ENCODE data around the gene LRP1-AS.

DNA sequence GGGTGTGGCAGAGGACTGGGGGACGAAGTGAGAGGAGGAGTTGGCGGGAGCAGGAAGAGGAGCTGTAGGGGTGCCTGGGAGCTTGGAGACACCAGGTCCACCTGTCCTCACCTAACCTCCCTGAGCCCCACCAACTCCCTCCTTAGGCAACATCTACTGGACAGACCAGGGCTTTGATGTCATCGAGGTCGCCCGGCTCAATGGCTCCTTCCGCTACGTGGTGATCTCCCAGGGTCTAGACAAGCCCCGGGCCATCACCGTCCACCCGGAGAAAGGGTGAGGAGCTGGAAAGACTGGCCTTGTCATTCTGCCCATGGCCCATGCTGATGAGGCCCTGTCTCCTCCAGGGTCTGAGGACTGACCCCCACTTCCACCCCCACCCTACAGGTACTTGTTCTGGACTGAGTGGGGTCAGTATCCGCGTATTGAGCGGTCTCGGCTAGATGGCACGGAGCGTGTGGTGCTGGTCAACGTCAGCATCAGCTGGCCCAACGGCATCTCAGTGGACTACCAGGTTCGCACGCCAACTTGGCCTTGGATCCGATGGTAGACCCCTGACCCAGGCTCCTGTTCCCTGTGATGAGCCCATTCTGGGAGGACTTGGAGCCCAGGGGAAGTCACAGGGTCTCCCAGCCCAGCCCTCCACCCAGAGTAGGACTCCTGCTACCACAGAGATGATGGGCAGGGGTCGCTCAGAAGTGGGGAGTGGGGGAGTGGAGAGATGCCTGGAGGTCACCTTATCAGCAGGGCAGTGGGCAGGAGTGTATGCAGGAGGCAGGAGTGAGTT lies 36.7 kb upstream of the LRP1-AS start:
- TF ChIP-seq, protein P1, sequence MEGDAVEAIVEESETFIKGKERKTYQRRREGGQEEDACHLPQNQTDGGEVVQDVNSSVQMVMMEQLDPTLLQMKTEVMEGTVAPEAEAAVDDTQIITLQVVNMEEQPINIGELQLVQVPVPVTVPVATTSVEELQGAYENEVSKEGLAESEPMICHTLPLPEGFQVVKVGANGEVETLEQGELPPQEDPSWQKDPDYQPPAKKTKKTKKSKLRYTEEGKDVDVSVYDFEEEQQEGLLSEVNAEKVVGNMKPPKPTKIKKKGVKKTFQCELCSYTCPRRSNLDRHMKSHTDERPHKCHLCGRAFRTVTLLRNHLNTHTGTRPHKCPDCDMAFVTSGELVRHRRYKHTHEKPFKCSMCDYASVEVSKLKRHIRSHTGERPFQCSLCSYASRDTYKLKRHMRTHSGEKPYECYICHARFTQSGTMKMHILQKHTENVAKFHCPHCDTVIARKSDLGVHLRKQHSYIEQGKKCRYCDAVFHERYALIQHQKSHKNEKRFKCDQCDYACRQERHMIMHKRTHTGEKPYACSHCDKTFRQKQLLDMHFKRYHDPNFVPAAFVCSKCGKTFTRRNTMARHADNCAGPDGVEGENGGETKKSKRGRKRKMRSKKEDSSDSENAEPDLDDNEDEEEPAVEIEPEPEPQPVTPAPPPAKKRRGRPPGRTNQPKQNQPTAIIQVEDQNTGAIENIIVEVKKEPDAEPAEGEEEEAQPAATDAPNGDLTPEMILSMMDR (IDR thresholded peaks at IDR 0.05; ENCODE audit: borderline replicate concordance, extremely low read depth, low read length, poor library complexity, severe bottlenecking) = no peak
- no peak for TF ChIP-seq EZH2 (IDR thresholded peaks at IDR 0.05; ENCODE audit: borderline replicate concordance, low read depth, low read length, severe bottlenecking)

All from DND-41 (cell line).